Glomerular endothelial cell (primary cell): ENCODE data around the gene METTL2B. TPM values are rescaled to one million over a fixed set of nuclear protein-coding genes. Genes with fewer than 3 reads are reported as not detected.
"Not testable (repeated sequence)": the region's sequence is repeated elsewhere in the genome, so short reads cannot be mapped to it uniquely, and the experiment has no call there.

ENCODE experiments used
- DNase-seq: peaks from one replicate; pipeline ENCODE4 v3.0.0-alpha.2; 2011; ENCODE audit warnings: low read depth, low spot score; ENCODE audit errors: extremely low read depth
- total RNA-seq: library from RNA; depleted of rRNA; stranded (reverse); fragments of >200 nt; gene quantifications from 2 replicates; pipeline ENCODE4 v1.2.3, GENCODE V29; 2015

Gene METTL2B
- total RNA-seq, 1 donor from 2014 or later: 21.0 TPM

DNA sequence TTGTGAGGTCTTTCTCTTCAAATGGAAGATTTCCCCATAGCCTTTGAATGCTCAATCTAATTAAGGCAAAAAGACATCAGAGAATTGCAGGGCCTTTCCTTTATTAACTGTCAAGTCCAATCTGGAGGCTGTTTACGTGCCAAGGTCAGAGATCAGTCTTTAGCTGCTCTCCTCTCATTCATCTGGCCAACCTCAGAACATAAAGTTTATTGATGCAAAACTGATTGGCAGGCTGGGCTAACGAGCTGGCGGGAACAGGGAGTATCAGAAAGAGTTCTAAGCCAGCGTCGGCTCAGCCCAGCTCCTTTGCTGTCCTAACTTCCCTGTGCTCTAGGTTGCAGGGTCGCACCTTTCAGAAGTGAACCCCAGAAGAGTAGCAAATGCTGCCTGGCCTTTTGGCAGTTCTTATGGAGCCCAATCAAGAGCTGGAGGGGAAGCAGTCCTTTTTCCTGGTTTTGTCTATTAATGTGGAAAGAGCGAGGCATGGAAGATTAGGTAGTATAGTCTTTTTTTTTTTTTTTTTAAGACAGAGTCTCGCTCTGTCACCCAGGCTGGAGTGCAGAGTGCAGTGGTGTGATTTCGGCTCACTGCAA is 47.5 kb downstream of the METTL2B start:
- DNase-seq: not testable (repeated sequence)

DNA sequence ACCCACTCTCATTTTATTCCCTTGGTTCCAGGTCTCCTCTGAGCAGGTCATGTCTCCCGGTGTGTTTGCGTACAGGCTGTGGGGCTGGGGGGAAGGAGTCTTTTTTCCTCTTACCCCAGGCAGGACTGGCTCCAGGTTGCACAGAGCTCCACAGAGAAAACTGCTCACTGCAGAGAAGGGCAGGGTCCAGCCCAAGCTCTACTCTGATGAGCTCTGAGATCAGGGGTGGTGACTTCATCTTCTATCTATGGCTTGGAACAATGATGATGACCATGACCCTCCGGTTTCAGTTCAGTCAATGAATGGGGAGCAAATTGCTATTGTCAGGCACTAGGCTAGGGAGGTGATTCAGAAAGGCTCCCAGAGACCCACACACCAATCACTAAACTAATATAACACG is 49.0 kb downstream of the METTL2B start:
- not testable (repeated sequence) for DNase-seq

DNA sequence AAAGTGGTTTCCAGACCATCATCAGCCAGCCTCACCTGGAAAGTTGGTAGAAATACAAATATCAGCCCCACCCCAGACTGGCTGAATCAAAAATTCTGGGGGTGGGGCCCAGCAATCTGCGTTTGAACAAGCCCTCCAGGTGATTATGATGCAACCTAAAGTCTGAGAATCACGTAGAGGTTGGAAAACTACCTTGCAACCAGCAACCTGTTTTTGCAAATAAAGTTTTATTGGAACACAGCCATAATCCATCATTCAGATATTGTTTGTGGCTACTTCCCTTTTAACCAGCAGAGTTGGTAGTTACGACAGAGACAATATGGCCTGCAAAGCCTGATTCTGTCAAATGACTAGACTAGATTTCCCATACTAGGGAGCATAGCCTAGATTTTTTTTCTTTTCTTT is 49.5 kb downstream of the METTL2B start:
- DNase-seq: not testable (repeated sequence)

DNA sequence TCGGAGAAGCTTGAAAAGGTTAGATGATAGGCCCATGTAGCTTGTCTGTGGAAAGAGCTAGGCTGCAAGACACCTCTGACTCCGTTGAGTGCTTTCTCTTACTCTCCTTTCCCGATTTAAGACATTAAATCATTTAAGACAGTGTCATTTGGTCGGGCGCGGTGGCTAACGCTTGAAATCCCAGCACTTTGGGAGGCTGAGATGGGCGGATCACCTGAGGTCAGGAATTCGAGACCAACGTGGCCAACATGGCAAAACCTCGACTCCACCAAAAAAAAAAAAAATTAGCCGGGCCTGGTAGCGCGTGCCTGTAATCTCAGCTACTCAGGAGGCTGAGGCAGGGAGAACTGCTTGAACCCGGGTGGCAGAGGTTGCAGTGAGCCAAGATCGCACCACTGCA is 52.6 kb downstream of the METTL2B start:
- not testable (repeated sequence) for DNase-seq

DNA sequence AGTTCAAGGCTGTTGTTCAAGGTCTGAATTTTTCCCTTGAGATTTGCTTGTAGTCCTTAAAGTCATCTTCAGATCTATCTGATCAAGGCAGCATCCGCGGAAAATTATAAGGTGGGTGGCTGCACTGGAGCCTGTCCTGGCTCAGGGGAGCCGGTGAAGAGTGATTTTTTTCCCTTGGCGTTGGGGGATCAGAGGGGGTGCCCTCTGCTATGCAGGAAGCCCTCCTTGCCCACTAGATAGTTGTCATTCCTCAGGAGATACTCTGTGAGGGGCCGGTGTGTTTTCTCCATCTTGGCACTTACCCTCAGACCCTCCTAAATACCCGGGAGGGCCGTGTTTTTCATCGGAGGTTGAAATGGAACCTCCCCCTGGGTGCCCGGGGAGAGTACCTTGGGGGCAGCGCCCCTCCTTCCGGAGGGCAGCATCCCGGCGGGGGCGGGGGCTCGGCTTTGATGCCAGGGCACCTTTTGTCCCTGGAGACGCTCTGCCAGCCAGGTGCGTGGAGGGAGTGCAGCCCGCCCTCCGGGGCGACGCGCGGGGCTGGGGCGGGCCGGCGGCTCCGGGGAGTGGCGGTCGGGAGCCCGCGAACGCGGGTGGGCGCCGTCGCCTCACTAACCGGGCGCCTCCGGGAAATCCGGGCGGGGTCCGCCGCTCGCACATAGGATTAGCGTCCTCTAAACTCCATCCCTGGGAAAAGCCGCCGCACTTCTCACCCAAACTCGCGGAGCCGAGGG is 53.7 kb downstream of the METTL2B start:
- DNase-seq: not testable (repeated sequence)

DNA sequence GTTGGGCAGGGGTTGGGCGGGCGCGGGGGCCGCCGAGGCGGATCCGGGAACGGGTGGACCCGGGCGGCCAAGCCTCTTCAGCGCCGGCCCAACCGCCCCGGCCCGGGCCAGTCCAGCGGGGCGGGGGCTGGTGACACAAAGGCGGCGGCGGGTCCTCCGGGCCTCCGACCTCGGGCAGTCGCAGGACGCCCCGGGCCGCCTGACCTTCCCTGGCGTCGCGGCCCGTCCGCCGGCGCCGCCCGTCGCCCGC is 54.2 kb downstream of the METTL2B start:
- no peak for DNase-seq

DNA sequence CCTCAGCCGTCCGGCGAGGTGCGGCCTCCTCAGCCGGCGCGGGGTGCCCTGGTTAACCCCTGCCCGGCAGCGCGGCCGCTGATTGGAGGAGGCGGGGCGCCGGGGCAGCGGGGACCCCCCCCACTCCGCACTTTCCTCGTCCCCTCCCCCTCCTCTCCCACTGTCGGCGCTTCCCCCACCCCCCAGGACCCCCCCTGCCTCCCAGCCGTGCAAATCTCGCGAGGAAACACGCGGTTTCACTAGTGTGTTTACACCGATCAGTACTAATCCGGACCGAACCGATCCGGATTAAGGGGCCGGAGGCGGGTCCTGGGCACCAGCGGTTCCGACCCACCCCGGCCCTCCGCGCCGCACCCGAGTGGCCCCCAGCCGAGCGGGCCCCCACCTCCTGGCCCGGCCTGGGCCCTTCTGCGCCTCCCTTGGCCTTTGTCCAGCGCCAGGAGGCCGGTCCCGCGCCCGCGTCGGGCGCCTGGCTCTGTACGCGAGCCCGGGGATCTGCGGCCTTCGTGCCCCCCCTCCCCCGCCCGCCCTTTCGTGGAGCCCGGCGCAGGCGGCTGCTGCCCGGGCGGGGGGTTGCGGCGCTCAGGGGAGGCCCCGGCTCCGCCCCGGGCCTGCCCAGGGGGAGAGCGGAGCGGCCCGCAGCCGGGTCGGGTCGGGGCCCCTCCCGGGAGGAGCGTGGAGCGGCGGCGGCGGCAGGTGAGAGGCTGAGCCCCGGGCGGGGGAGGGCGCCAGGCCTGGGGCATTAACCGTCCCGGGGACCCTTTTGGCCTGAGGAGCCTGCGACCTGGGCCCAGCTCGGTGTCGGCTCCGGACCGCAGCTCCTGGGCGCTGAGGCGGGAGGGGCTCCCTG is 54.8 kb downstream of the METTL2B start:
- DNase-seq: not testable (repeated sequence)

DNA sequence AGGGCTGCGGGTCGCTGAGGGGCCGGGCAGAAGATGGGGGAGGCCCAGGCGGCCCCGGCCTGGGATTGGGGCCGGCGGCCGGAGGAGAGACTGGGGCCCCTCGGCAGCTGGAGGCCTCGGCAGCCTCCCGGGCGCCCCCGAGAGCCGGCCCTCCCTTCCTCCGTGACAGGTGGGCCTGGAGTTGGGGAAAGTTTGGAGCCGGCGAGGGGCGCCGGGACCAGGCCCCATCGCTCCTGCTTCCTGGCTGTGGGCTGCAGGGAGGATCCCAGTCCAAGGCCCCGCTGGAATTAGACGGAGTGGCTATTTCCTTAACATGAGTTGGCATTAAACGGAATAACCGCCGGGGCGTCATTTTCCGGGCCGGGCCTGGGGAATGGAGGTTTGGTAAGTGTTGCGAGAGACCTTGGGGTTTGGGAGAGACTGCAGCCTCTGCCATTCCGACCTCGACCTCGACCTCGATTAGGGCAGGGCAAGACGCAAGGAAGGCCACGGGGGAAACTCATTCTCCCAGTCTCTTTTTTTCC is 55.5 kb downstream of the METTL2B start:
- DNase-seq: not testable (repeated sequence)

DNA sequence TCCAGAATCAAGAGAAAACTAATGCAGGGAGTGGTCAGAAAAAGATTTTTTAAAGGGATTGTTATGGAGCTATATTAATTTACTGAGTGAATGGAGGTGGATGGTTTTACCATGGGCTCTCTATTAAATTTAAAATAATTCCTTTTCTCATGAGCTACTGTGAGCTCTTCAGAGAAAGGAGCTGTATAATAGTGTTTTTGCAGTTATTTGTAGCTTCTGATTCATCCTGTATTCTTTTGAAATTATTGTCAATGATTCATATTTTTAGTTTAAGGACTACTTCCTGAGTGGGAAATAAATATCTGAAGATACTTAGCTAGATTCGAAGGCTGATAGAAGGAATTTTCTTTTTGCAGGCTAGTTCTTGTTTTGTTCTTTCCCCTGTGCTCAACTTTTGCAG is 56.4 kb downstream of the METTL2B start:
- DNase-seq: not testable (repeated sequence)

DNA sequence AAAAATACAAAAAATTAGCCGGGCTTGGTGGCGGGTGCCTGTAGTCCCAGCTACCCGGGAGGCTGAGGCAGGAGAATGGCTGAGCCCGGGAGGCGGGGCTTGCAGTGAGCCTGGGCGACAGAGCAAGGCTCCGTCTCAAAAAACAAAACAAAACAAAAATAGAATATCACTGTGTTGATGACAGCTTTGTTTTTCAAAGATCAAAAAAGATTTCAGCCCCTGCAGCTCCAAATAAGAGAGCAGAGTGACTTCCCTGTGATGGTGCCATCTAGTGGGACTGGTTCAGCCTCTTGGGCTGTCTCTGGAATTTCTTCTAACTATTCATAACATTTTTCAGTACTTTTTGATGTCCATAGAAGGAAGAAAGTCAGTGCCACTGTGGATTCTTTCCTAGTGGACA is 60.9 kb downstream of the METTL2B start:
- DNase-seq: not testable (repeated sequence)

DNA sequence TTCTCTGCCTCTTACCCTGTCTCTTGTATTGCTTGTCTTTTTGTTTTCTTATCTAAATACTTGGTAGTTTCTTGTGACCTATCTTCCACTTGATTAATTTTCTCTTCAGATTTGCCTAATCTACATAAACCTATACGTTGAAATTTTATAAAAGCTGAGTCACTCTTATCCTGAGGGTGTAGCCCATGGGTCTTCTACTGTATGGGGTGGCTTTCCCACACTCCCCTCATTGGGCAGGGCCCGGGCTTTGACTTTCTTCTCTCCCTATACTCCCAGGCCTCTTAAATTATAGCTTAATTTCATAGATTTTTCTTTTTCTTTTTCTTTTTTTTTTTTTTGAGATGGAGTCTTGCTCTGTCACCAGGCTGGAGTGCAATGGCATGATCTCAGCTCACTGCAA is 66.0 kb downstream of the METTL2B start:
- not testable (repeated sequence) for DNase-seq

DNA sequence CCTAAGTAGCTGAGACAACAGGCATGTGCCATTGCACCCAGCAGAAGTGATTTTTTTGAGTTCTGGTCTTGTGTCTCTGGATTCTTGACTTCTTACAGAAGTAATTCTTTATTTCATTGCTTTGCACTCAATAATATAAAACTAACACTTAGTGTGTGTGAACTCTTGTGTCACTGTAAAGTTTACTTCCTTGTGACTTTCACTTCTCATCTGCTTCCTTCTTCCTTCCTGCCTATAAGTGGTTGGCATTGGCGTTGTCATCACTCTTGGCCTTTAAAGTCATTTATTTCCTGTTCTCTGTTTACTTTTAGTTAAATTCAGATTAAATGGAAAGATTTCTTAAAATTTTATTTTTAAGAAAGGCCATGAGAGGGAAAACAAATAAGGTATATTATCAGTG is 66.8 kb downstream of the METTL2B start:
- DNase-seq: not testable (repeated sequence)

DNA sequence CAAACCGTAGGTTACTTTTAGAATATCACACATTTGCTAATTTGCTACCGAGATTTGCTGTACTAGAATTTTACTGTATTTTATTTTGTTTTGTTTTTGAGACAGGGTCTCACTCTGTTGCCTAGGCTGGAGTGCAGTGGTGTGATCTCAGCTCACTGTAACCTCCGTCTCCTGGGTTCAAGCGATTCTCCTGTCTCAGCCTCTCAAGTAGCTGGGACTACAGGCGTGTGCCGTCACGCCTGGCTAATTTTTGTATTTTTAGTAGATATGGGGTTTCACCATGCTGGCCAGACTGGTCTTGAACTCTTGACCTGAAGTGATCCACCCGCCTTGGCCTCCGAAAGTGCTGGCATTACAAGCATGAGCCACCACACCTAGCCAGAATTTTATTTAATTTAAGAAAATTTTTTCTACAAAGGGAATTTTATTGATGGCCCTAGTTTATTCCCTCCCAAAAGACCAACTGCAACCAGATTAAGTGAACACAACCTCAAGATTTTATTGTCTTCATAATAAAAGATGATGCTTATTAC is 69.8 kb downstream of the METTL2B start:
- not testable (repeated sequence) for DNase-seq

DNA sequence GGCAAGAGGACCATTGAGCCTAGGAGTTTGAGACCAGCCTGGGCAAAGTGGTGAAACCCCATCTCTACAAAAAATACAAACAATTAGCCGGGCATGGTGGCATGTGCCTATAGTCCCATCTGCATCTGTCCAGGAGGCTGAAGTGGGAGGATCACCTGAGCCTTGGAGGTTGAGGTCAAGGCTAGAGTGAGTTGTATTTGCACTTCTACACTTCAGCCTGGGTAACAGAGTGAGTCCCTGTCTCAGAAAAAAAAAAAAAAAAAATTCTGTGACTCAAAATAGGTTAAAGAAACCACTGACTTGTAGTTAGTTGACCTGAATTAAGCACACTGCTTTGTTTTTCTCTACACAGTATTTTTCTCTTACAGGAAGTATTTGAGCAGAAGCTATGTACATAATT is 74.4 kb downstream of the METTL2B start:
- DNase-seq: no peak

DNA sequence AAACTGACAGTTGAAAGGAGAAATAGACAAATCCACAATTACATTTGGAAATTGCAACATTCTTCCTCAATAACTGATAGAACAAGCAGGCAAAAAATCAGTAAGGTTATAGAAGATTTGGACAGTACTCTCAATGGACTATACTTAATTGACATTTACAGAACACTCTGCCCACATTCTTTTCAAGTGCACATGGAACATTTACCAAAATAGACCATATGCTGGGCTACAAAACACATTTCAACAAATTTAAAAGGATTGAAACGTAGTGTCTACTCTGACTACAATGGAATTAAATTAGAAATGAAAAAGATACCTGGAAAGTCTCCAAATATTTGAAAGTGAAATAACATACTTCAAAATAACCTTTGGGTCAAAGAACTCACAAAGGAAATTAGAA is 77.8 kb downstream of the METTL2B start:
- DNase-seq: not testable (repeated sequence)

Other genes with a start within 250 kb of the METTL2B start
- not detected in 2 replicates for gene LEP, start 235.5 kb upstream of the METTL2B start, total RNA-seq
- 18.9 and 24.1 TPM in 2 replicates for gene RBM28, start 132.8 kb upstream of the METTL2B start, total RNA-seq
- gene PRRT4, start 115.1 kb upstream of the METTL2B start, total RNA-seq: 0.35 TPM in 1 of 2 replicates, not detected in the other
- gene IMPDH1, start 66.8 kb upstream of the METTL2B start, total RNA-seq: 83.0 and 121 TPM in 2 replicates
- gene HILPDA, start 20.9 kb upstream of the METTL2B start, total RNA-seq: 11.6 and 16.6 TPM in 2 replicates
- gene GARIN1A, start 195.5 kb downstream of the METTL2B start, total RNA-seq: 0.05 and 0.64 TPM in 2 replicates